DND-41 (cell line): ENCODE results near the gene MSANTD2.
A peak's percentile ranks its signal among the peaks of the same experiment; 100 is the strongest.

Experiments
- ATAC-seq: fragments of 200-7000 bp; cut with Tn5 transposase; 3 replicates; pipeline ENCODE4 v1.9.1; 2021; ENCODE audit warnings: low read depth; ENCODE audit not compliant: insufficient read depth
- DNase-seq: peaks from one replicate; pipeline ENCODE4 v3.0.0-alpha.2; 2020
- H2AFZ ChIP-seq: 2 replicates; pipeline ENCODE4 v1.6.0; 2012; ENCODE audit warnings: low read depth, low read length
- H3K27ac ChIP-seq: 2 replicates; pipeline ENCODE4 v1.5.1; 2012; ENCODE audit warnings: low read length, inconsistent platforms
- H3K27me3 ChIP-seq: fragments of 200-600 bp; sonication (generic); 2 replicates; pipeline ENCODE4 v1.6.0; 2012; ENCODE audit warnings: low read length, mild to moderate bottlenecking, inconsistent platforms; ENCODE audit not compliant: insufficient read depth, poor library complexity
- H3K36me3 ChIP-seq: 2 replicates; pipeline ENCODE4 v1.5.1; 2012; ENCODE audit warnings: low read length, inconsistent platforms; ENCODE audit not compliant: insufficient read depth
- H3K4me1 ChIP-seq: 2 replicates; pipeline ENCODE4 v1.5.1; 2012; ENCODE audit warnings: mild to moderate bottlenecking, low read length; ENCODE audit not compliant: insufficient read depth
- H3K4me2 ChIP-seq: 2 replicates; pipeline ENCODE4 v1.6.0; 2012; ENCODE audit warnings: mild to moderate bottlenecking, moderate library complexity, low read length, inconsistent platforms; ENCODE audit not compliant: insufficient read depth
- H3K4me3 ChIP-seq, 2 experiments: fragments of 200-600 bp in 1 of 2; shearing (Covaris generic) in 1 of 2; 2 replicates each; pipeline ENCODE4 v1.5.1; 2012 to 2016; ENCODE audit warnings: inconsistent platforms in 2 of 2, low read length in 2 of 2, mild to moderate bottlenecking in 2 of 2, low read depth in 1 of 2, moderate library complexity in 1 of 2
- H3K79me2 ChIP-seq: 2 replicates; pipeline ENCODE4 v1.6.0; 2012; ENCODE audit warnings: low read length, inconsistent platforms; ENCODE audit not compliant: insufficient read depth
- H3K9ac ChIP-seq: 2 replicates; pipeline ENCODE4 v1.6.0; 2012; ENCODE audit warnings: low read depth, mild to moderate bottlenecking, inconsistent platforms, low read length, moderate library complexity
- H3K9me3 ChIP-seq: 2 replicates; pipeline ENCODE4 v1.5.1; 2012; ENCODE audit warnings: low read length, moderate library complexity, mild to moderate bottlenecking, inconsistent platforms; ENCODE audit not compliant: insufficient read depth, severe bottlenecking
- H4K20me1 ChIP-seq: 2 replicates; pipeline ENCODE4 v1.6.0; 2012; ENCODE audit warnings: low read length; ENCODE audit not compliant: insufficient read depth
- CTCF ChIP-seq: IDR thresholded peaks from 2 replicates; pipeline ENCODE4 v1.5.1; 2012; ENCODE audit warnings: borderline replicate concordance, low read length, moderate library complexity, mild to moderate bottlenecking; ENCODE audit not compliant: poor library complexity, severe bottlenecking; ENCODE audit errors: extremely low read depth
- EZH2 ChIP-seq: IDR thresholded peaks from 3 replicates; pipeline ENCODE4 v1.6.1; 2012; ENCODE audit warnings: borderline replicate concordance, low read depth, mild to moderate bottlenecking, moderate library complexity, low read length, inconsistent platforms; ENCODE audit not compliant: severe bottlenecking

Gene MSANTD2

DNA sequence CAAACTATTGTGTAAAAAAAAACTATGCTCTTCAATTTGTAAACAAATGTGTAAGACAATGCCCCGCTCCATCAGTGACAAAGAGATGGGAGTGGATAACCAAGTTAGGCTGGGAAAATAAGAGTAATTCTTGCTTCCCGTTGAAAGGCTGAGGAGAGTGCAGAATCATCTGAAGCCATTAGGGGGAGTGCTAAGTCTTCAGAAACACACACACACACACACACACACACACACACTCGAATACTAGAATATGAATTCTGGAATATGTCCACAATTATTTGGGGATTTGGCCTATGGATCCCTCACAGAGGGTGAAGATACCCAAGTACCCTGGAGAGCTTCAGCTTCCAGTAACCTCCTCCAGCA, 37.3 kb upstream of the MSANTD2 start:
- no peaks in the 10 kb centered on the region for H4K20me1 ChIP-seq
- H3K4me3 ChIP-seq: no peak overlapping the region
- H3K4me2 ChIP-seq: no peak overlapping the region
- TF ChIP-seq CTCF: peak; percentile 55
- TF ChIP-seq EZH2: no peak
- H3K27me3 ChIP-seq: peaks cover 13% of the 10 kb centered on the region
- no peaks in the 10 kb centered on the region for H3K9me3 ChIP-seq
- peak; percentile 11 for DNase-seq
- peak; percentile 48; the same call in 2 of the 3 replicates for ATAC-seq
- H2AFZ ChIP-seq: no peak overlapping the region
- H3K36me3 ChIP-seq: no peaks in the 10 kb centered on the region
- H3K27ac ChIP-seq: no peak overlapping the region
- no peaks in the 10 kb centered on the region for H3K4me1 ChIP-seq
- H3K79me2 ChIP-seq: no peaks in the 10 kb centered on the region
- no peak overlapping the region for H3K9ac ChIP-seq

GRCh38 chr11:124835918-124836317, 35.7 kb upstream of the MSANTD2 start:
- Histone ChIP-seq H3K4me1 (no peaks in the 10 kb centered on the region), H3K27ac (no peak overlapping the region), H3K36me3 (no peaks in the 10 kb centered on the region), H3K4me3 (no peak overlapping the region), H3K79me2 (no peaks in the 10 kb centered on the region), H2AFZ (no peak overlapping the region), H3K9me3 (no peaks in the 10 kb centered on the region), H4K20me1 (no peaks in the 10 kb centered on the region), H3K4me2 (no peak overlapping the region), H3K9ac (no peak overlapping the region), H3K27me3 (peaks cover 3% of the 10 kb centered on the region)
- ATAC-seq (no peak), DNase-seq (no peak)
- TF ChIP-seq CTCF (no peak), EZH2 (no peak)

- no peak for TF ChIP-seq EZH2
- TF ChIP-seq CTCF: no peak
- H3K79me2 ChIP-seq: no peaks in the 10 kb centered on the region
- no peak overlapping the region for H3K4me3 ChIP-seq
- no peaks in the 10 kb centered on the region for H3K4me1 ChIP-seq
- H3K27ac ChIP-seq: no peak overlapping the region
- no peak overlapping the region for H3K9ac ChIP-seq
- no peaks in the 10 kb centered on the region for H4K20me1 ChIP-seq
- peaks cover 3% of the 10 kb centered on the region for H3K27me3 ChIP-seq
- no peak for DNase-seq
- H3K4me2 ChIP-seq: no peak overlapping the region
- no peak for ATAC-seq
- no peak overlapping the region for H2AFZ ChIP-seq
- H3K9me3 ChIP-seq: no peaks in the 10 kb centered on the region
- no peaks in the 10 kb centered on the region for H3K36me3 ChIP-seq
Observed at GRCh38 chr11:124834526-124835180, 34.4 kb upstream of the MSANTD2 start.
